Glomerular visceral epithelial cell (primary cell): ENCODE data around the gene COX14.
"Not testable (repeated sequence)": the region's sequence is repeated elsewhere in the genome, so short reads cannot be mapped to it uniquely, and the experiment has no call there.

ENCODE experiments used
- DNase-seq: peaks from one replicate; pipeline ENCODE4 v3.0.0-alpha.2; 2016; ENCODE audit errors: extremely low spot score

COX14 gene

GRCh38 chr12:50154947-50155346, 42.9 kb downstream of the COX14 start:
- DNase-seq, result not testable (repeated sequence)

- DNase-seq, result no peak
Measured at GRCh38 chr12:50156641-50157040, 44.6 kb downstream of the COX14 start.

- no peak for DNase-seq
Measured at GRCh38 chr12:50157259-50157658, 45.2 kb downstream of the COX14 start.

- no peak for DNase-seq
Measured at GRCh38 chr12:50160643-50161042, 48.6 kb downstream of the COX14 start.

- DNase-seq, result no peak
Measured at GRCh38 chr12:50162230-50162629, 50.2 kb downstream of the COX14 start.

- DNase-seq, result no peak
Measured at GRCh38 chr12:50164963-50165362, 52.9 kb downstream of the COX14 start.

- no peak for DNase-seq
Measured at GRCh38 chr12:50166799-50167048, 54.7 kb downstream of the COX14 start.

- peak; percentile 99 for DNase-seq
Measured at GRCh38 chr12:50167049-50167828, 55.2 kb downstream of the COX14 start, which contains the start of gene CERS5. CERS5 (minus strand) TSS chr12:50167369; CDS start chr12:50167297, 72 bp downstream.
